ENCODE data around the gene BNC2.

- TF ChIP-seq NFIC (IDR thresholded peaks at IDR 0.05): no peak
- no peak for TF ChIP-seq EP300 (IDR thresholded peaks at IDR 0.05; ENCODE audit: borderline replicate concordance)
- no peak for TF ChIP-seq ZBTB7A (IDR thresholded peaks at IDR 0.05; ENCODE audit: low read depth)
- TF ChIP-seq TEAD4 (IDR thresholded peaks at IDR 0.05): no peak
- no peak for TF ChIP-seq FOXM1 (IDR thresholded peaks at IDR 0.05; ENCODE audit: borderline replicate concordance, low read depth)
- no peak for TF ChIP-seq RAD21 (IDR thresholded peaks at IDR 0.05; ENCODE audit: low read depth)
- TF ChIP-seq YY1 (IDR thresholded peaks at IDR 0.05; ENCODE audit: low read depth): no peak
- TF ChIP-seq CREB1 (IDR thresholded peaks at IDR 0.05; ENCODE audit: low read depth): no peak
These were observed 68.5 kb downstream of the BNC2 start for GRCh38 chr9:16801871-16802466.

Data from Ishikawa (cell line).